Measurements from ENCODE around the gene PIK3R2.

- TF ChIP-seq SUZ12 (IDR thresholded peaks at IDR 0.05) (no peak), BHLHE40 (IDR thresholded peaks at IDR 0.05; ENCODE audit: borderline replicate concordance) (no peak), ARNT (IDR thresholded peaks at IDR 0.05) (no peak)
Measured at GRCh38 chr19:18202397-18202777, 49.4 kb downstream of the PIK3R2 start.
